Thymus (tissue), 11 donors: ENCODE data around the gene EPS8L3. TPM values are rescaled to one million over a fixed set of nuclear protein-coding genes. Genes with fewer than 3 reads are reported as not detected.
"Not testable (repeated sequence)": the region's sequence is repeated elsewhere in the genome, so short reads cannot be mapped to it uniquely, and the experiment has no call there.

Source experiments
- DNase-seq, 9 donors: peaks; one replicate each; pipeline ENCODE4 v3.0.0-alpha.2; 2013; ENCODE audit warnings: low spot score in 9 of 9, low read depth in 6 of 9, missing footprints in 1 of 9
- H3K27ac ChIP-seq, 2 donors: one replicate each; pipeline ENCODE4 v1.5.1; 2013; ENCODE audit warnings: control low read depth in 1 of 2, low read depth in 1 of 2, low read length in 1 of 2, mild to moderate bottlenecking in 1 of 2, moderate library complexity in 1 of 2
- H3K27me3 ChIP-seq, 2 donors: one replicate each; pipeline ENCODE4 v1.5.1; 2013; ENCODE audit warnings: low read length in 1 of 2; ENCODE audit not compliant: control insufficient read depth in 2 of 2, insufficient read depth in 1 of 2
- H3K36me3 ChIP-seq, 2 donors: one replicate each; pipeline ENCODE4 v1.5.1; 2013; ENCODE audit warnings: low read length in 1 of 2, mild to moderate bottlenecking in 1 of 2, moderate library complexity in 1 of 2; ENCODE audit not compliant: control insufficient read depth in 2 of 2, insufficient read depth in 2 of 2
- H3K4me1 ChIP-seq, 2 donors: one replicate each; pipeline ENCODE4 v1.5.1; 2013; ENCODE audit warnings: low read length in 2 of 2; ENCODE audit not compliant: control insufficient read depth in 2 of 2, insufficient read depth in 2 of 2
- H3K4me3 ChIP-seq, 2 donors: one replicate each; pipeline ENCODE4 v1.5.1; 2013; ENCODE audit warnings: low read length in 2 of 2, control low read depth in 1 of 2, mild to moderate bottlenecking in 1 of 2
- H3K9me3 ChIP-seq, 2 donors: one replicate each; pipeline ENCODE4 v1.5.1; 2013; ENCODE audit warnings: low read length in 1 of 2, mild to moderate bottlenecking in 1 of 2; ENCODE audit not compliant: control insufficient read depth in 2 of 2, insufficient read depth in 1 of 2
- WGBS: extraction: QIAGEN DNeasy Blood & Tissue Kit; methylation state at CpG from one replicate; pipeline ENCODE4 v1.1.7; 2013; 5-methylcytosine and 5-hydroxymethylcytosine counted together
- polyA plus RNA-seq: library from polyadenylated mRNA; stranded (reverse); fragments of 200-250 nt; gene quantifications from one replicate; pipeline ENCODE4 v1.2.3, GENCODE V29; 2013
- total RNA-seq: library from RNA; stranded (reverse); fragments of 120-200 nt; gene quantifications from one replicate; pipeline ENCODE4 v1.2.4, GENCODE V29; 2013
- donor health status: healthy.

The EPS8L3 gene
- total and polyA plus RNA-seq, 2 donors, result 0.02 TPM; not detected in 1

- not testable (repeated sequence) for H3K4me1 ChIP-seq, H3K4me3 ChIP-seq, H3K9me3 ChIP-seq, H3K27ac ChIP-seq, H3K27me3 ChIP-seq, DNase-seq, H3K36me3 ChIP-seq
These were observed 53.9 kb downstream of the EPS8L3 start for GRCh38 chr1:109709822-109710221.

GRCh38 chr1:109708949-109709348, 54.8 kb downstream of the EPS8L3 start:
- not testable (repeated sequence) for H3K4me3 ChIP-seq, H3K27ac ChIP-seq, H3K9me3 ChIP-seq, DNase-seq, H3K27me3 ChIP-seq, H3K4me1 ChIP-seq, H3K36me3 ChIP-seq
- 87% methylated on average over 4 of the region's 4 CpGs for WGBS

- no peaks in the 10 kb centered on the region for H3K36me3 ChIP-seq
- no peaks in the 10 kb centered on the region for H3K4me1 ChIP-seq
- H3K4me3 ChIP-seq, result no peak overlapping the region
- WGBS, result 97% methylated on average over 4 of the region's 4 CpGs
- H3K27ac ChIP-seq, result no peak overlapping the region
- no peaks in the 10 kb centered on the region for H3K27me3 ChIP-seq
- DNase-seq, result no peak
- H3K9me3 ChIP-seq, result peaks cover 0 to 18% of the 10 kb centered on the region in 2 donors
These were observed 58.3 kb downstream of the EPS8L3 start for GRCh38 chr1:109705411-109705810.

- Histone ChIP-seq H3K27ac (no peak overlapping the region), H3K9me3 (peaks cover 0 to 15% of the 10 kb centered on the region in 2 donors), H3K4me3 (no peak overlapping the region), H3K27me3 (no peaks in the 10 kb centered on the region), H3K4me1 (no peaks in the 10 kb centered on the region), H3K36me3 (no peaks in the 10 kb centered on the region)
- WGBS, result 89% methylated on average over 8 of the region's 8 CpGs
- no peak for DNase-seq
These were observed 59.5 kb downstream of the EPS8L3 start for GRCh38 chr1:109704173-109704572.

- 77% methylated on average over 3 of the region's 3 CpGs for WGBS
- not testable (repeated sequence) for H3K4me1 ChIP-seq, H3K27ac ChIP-seq, H3K36me3 ChIP-seq, H3K4me3 ChIP-seq, H3K27me3 ChIP-seq, DNase-seq
- peaks cover 0 to 13% of the 10 kb centered on the region in 2 donors for H3K9me3 ChIP-seq
These were observed 60.8 kb downstream of the EPS8L3 start for GRCh38 chr1:109702940-109703339.

Other genes with a start within 250 kb of the EPS8L3 start
- 0.42 TPM for gene GPR61, start 224.1 kb downstream of the EPS8L3 start, total RNA-seq
- 0.07 TPM for gene GPR61, start 224.1 kb downstream of the EPS8L3 start, polyA plus RNA-seq
- 7.7 TPM for gene GNAI3, start 215.3 kb downstream of the EPS8L3 start, total RNA-seq
- gene GNAI3, start 215.3 kb downstream of the EPS8L3 start, polyA plus RNA-seq, result 4.7 TPM
- gene GNAT2, start 144.3 kb downstream of the EPS8L3 start, total RNA-seq, result 0.14 TPM
- 0.05 TPM for gene GNAT2, start 144.3 kb downstream of the EPS8L3 start, polyA plus RNA-seq
- 24.8 TPM for gene AMPD2, start 144.1 kb downstream of the EPS8L3 start, total RNA-seq
- gene AMPD2, start 144.1 kb downstream of the EPS8L3 start, polyA plus RNA-seq, result 32.8 TPM
- 6.7 TPM for gene GSTM4, start 107.8 kb downstream of the EPS8L3 start, total RNA-seq
- gene GSTM4, start 107.8 kb downstream of the EPS8L3 start, polyA plus RNA-seq, result 15.6 TPM
- 14.7 TPM for gene GSTM2, start 95.9 kb downstream of the EPS8L3 start, total RNA-seq
- 100 TPM for gene GSTM2, start 95.9 kb downstream of the EPS8L3 start, polyA plus RNA-seq
- gene GSTM1, start 76.1 kb downstream of the EPS8L3 start, total RNA-seq, result 12.9 TPM
- 0.27 TPM for gene GSTM1, start 76.1 kb downstream of the EPS8L3 start, polyA plus RNA-seq
- 4.1 TPM for gene GSTM5, start 51.7 kb downstream of the EPS8L3 start, total RNA-seq
- gene GSTM5, start 51.7 kb downstream of the EPS8L3 start, polyA plus RNA-seq, result 2.3 TPM
- gene GSTM3, start 22.9 kb downstream of the EPS8L3 start, total RNA-seq, result 14.8 TPM
- gene GSTM3, start 22.9 kb downstream of the EPS8L3 start, polyA plus RNA-seq, result 35.5 TPM
- gene CSF1, start 146.9 kb upstream of the EPS8L3 start, total RNA-seq, result 5.6 TPM
- 11.1 TPM for gene CSF1, start 146.9 kb upstream of the EPS8L3 start, polyA plus RNA-seq
- gene AHCYL1, start 220.8 kb upstream of the EPS8L3 start, total RNA-seq, result 19.3 TPM
- 33.7 TPM for gene AHCYL1, start 220.8 kb upstream of the EPS8L3 start, polyA plus RNA-seq